ENCODE measurements around the gene PPP1R13L.
"Not testable (repeated sequence)": the region's sequence is repeated elsewhere in the genome, so short reads cannot be mapped to it uniquely, and the experiment has no call there.

The PPP1R13L gene

GRCh38 chr19:45431008-45431407 is 26.1 kb upstream of the PPP1R13L start:
- DNase-seq: not testable (repeated sequence)

DNA sequence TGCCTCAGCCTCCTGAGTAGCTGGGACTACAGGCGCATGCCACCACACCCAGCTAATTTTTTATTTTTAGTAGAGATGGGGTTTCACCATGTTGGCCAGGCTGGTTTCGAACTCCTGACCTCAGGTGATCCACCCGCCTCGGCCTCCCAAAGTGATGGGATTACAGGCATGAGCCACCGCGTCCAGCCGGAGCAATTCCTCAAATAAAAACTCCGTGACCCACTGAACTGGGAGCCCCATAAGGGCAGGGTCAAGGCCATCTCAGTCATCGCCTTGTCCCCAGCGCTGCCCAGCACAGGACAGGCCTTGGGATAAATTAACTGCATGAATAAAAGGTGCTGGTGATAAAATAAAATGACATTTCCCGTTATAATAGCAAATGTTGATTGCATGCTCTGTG is 25.0 kb upstream of the PPP1R13L start:
- DNase-seq: not testable (repeated sequence)

DNA sequence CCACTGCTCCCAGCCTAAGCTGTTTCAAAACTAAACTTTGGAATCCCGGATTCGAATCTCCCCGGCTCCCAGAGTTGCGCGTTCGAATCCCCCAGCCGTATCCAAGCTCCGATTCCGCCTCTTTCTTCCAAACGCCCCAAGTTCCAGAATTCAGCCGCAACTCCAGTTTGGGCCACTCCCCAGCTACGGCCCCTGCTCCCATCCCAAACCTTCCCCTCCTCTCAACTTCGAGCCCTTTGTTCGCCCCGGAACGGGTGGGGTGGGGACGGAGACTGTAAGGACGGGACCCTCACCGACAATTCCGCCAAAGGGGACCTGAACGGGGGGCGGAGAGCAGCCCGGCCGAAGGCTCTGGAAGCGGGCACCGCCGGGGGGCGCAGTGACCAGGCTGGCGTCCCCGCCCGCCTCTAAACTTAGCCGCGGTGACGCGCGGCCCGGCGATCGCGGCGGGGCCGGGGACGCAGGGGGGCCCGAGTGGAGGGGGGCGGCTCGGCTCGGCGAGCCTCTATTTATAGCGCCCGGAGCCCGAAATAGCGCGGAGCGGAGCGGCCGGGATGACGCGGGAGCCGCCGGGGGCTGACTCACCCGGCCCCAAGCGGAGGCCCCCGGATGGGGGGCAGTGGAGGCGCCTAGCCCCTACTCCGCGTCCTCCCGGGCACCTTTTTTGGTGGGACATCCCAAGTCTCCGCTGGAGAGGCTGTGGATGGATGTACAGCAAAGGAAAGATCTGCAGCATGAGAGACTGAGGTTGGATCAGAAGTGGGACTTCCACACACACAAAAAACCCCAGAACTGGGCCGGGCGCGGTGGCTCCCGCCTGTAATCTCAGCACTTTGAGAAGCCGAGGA is 23.7 kb upstream of the PPP1R13L start:
- no peak for DNase-seq

DNA sequence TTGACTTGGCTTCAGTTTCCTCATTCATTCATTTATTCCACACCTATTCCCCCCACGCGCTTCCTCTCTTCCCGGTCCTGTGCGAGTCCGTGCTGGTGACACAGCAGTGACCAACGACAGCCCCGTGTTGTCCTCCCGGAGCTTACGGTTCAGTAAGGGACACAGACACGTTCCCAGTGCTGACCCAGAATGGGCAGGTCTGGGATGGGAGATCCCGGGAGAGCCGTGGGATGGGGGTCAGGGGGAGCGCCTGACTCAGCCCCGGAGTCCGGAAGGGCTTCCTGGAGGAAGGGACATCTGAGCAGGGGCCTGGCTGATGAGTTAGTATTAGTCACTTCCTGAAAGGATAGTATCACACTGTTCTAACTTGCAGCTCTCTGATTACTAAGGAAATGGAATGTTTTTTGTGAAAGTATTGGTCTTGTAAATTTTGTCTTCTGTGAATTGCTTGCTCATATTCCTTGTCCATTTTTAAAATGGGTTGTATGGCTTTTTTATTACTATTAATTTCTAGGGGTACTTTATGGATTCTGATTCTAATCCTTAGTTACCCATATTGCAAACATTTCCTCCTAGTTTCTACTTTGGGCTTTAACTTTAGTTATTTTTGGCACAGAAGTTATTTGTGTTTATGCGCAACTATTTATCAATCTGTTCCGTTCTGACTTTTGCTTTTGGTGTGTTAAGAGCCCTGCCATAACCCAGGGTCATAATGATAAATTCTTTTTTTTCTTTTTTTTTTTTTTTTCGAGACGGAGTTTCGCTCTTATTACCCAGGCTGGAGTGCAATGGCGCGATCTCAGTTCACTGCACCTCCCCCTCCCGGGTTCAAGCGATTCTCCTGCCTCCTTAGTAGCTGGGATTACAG is 19.6 kb upstream of the PPP1R13L start:
- no peak for DNase-seq

DNA sequence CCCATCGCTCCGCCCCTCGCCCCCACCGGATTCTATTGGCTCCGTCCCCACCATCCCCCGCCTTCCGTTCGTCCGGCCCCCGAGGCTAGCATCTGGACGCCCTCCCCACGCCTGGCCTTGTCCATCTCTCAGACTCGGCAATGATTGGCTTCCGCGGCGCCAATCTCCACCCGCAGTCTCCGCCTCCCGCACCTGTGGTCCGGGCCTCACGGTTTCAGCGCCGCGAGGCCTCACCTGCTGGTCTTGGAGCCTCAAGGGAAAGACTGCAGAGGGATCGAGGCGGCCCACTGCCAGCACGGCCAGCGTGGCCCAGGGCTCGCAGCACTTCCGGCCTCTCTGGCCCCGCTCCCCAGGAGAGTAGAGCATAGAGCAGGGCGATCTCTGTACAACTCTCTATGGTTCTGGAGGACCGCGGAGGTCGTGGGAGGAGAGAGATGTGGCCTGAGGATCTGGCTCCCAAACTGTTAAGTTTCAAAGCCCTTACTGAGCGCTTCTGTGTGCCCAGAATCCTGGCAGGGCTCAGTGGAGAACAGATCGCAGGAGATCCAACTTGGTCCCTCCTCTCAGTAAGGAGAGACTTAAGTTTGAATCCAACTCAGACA is 18.8 kb upstream of the PPP1R13L start, which contains the start of gene ERCC1:
ERCC1 (minus strand) TSS at position 329 of the 602 bp plus-strand sequence. CDS start 543 bp downstream, outside the sequence.
- DNase-seq: peak; percentile 67

DNA sequence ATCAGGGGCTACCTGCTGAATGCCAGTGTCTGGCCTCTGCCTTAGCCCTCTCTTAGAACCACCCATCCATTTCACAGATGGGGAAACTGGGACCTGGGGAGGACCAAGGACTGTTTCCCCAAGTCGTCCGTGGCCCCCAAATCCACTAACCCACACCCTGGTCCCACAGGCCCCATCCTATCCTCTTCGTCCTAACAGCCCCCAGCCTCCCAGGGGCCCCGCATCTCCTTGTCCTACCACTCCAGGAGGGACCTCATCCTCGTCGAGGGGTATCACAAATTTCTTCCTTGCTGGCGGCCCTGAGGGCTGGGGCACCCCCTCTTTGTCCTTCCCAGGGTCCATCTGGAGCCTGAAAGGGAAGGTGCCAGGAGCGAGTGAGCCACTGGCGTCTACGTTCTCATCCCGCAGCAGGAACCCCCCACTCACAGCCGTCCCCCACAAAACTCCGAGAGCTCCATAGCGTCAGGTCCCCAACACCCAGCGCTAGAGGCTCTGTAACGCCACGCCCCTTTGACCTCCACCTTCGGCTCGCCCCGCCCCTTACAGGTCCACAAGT is 18.2 kb upstream of the PPP1R13L start:
- DNase-seq: no peak

DNA sequence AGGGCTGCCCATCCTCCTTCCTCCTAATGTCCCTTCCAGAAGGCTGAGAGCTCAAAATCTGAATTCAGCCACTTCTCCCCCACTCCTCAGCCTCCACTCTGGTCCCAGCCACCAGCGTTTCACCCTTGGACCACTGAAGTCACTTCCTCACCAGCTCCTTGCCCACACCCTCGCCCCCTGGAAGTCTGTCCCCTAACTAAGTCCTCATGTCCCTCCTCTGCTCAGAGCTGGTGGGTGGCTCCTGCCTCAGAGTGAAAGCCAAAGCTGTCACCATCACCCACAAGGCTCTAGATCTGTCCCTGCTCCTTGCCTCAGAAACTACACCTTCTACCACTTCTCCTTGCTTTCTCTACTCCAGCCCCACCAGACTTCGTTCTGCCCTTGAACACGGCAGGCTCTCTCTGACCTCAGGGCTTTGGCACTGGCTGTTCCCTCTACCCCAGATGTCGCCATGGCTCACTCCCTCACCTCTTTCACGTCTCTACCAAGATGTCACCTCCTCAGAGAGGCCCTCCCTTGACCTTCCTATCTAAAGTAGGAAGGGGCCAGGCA is 17.2 kb upstream of the PPP1R13L start:
- no peak for DNase-seq

DNA sequence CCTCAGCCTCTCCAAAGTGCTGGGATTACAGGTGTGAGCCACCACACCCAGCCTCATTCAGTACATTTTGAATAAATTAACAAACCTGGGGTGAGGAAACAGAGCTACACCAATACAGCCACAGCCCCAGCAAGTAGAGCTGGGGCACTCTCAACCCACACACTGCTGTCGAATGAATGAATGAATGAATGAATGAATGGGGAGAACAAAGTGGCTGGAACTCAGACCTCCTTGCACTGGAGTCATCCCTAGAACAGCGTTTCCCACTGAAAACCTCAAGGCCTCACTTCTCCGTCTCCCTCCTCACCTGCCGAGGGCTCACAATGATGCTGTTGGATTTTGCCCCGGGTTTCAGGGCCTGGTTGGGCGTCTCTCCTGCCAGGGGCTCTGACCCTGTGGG is 16.0 kb upstream of the PPP1R13L start:
- DNase-seq: no peak

GRCh38 chr19:45420356-45420755 is 15.5 kb upstream of the PPP1R13L start:
- no peak for DNase-seq

GRCh38 chr19:45419895-45420294 is 15.0 kb upstream of the PPP1R13L start:
- DNase-seq: no peak

- no peak for DNase-seq
Measured at GRCh38 chr19:45419396-45419795, 14.5 kb upstream of the PPP1R13L start.

DNA sequence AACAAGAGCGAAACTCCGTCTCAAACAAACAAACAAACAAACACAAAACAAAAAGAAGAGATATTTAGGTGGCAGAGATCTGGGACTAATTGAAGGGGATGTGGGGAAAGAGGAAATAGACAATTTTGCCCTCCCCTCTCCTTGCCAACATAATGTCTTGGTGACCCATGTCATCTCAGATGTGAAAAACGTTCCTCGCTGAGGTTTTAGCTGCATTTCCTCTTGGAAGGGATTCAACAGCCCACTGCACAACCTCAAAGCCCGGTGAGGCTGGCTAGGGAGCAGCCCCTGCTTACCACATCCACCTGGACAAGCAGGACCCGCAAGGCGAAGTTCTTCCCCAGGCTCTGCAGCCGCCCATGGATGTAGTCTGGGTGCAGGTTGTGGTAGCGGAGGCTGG is 13.9 kb upstream of the PPP1R13L start:
- DNase-seq: no peak

DNA sequence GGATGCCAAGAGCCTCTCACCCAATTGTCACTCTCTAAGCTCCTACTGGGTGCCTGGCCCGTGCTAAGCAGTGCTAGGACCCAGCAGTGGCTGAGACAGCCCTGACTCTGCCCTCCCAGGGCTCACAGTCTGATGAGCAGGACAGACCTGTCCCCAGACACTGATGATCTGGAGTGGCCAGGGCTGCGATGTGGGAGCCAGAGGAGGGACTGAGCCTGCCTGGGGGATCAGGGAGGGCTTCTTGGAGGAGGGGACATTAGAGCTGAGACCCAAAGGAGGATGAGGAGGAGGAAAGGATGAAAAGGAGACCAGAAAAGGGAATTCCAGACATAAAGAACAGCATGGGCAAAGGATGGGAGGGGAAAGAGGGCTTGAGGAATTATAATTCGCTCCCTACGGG is 12.3 kb upstream of the PPP1R13L start:
- no peak for DNase-seq

DNA sequence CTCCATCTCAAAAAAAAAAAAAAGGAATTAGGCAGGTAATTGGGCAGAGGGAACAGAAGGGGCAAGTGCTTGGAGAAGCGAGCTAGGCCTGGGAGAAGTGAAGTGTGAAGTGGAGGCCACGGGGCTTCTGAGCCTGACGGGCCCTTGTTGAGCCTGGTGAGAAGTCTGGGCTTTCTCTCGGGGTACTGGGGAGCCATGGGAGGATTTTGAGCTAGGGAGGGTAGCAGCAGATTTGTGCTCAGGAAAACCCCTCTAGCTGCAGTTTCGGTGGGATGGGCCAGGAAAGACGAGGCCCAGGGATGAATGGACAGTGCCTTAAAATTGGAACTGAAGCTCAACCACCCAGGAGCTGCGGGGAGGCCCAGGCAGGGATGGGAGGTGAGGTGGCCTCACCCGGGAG is 9.6 kb upstream of the PPP1R13L start:
- no peak for DNase-seq

GRCh38 chr19:45413497-45413896 is 8.6 kb upstream of the PPP1R13L start:
- DNase-seq: no peak

- DNase-seq: not testable (repeated sequence)
Measured at GRCh38 chr19:45410330-45410729, 5.5 kb upstream of the PPP1R13L start.

- no peak for DNase-seq
Measured at GRCh38 chr19:45409557-45409920, 4.7 kb upstream of the PPP1R13L start.

DNA sequence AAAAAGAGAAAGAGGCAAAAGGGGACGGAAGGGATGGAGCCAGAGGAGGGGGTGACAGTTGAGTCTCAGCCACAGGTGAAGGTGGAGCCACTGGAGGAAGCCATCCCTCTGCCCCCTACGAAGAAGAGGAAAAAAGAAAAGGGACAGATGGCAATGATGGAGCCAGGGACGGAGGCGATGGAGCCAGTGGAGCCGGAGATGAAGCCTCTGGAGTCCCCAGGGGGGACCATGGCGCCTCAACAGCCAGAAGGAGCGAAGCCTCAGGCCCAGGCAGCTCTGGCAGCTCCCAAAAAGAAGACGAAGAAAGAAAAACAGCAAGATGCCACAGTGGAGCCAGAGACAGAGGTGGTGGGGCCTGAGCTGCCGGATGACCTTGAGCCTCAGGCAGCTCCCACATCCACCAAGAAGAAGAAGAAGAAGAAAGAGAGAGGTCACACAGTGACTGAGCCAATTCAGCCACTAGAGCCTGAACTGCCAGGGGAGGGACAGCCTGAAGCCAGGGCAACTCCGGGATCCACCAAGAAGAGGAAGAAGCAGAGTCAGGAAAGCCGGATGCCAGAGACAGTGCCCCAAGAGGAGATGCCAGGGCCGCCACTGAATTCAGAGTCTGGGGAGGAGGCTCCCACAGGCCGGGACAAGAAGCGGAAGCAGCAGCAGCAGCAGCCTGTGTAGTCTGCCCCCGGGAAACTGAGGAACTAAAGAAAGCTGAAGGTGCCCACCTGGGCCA is 4.1 kb upstream of the PPP1R13L start:
- DNase-seq: no peak

GRCh38 chr19:45408121-45408520 is 3.3 kb upstream of the PPP1R13L start:
- DNase-seq: no peak

- not testable (repeated sequence) for DNase-seq
Measured at GRCh38 chr19:45407585-45407984, 2.7 kb upstream of the PPP1R13L start.

DNA sequence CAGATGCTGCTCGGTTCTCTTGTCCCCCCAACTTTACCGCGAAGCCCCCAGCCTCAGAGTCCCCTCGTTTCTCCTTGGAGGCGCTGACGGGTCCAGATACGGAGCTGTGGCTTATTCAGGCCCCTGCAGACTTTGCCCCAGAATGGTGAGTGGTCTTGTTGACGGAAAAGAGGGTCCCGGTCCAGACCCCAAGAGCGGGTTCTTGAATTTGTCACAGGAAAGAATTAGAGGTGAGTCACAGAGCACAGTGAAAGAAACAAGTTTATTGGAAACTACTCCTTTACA is 2.2 kb upstream of the PPP1R13L start:
- no peak for DNase-seq
